ENCODE results near the gene DNAJB6. TPM values are rescaled to one million over a fixed set of nuclear protein-coding genes. Genes with fewer than 3 reads are reported as not detected.

The DNAJB6 gene
- total RNA-seq, 2 donors from 2014 or later = 68.3 to 199 TPM

GRCh38 chr7:157362729-157363128, 25.9 kb downstream of the DNAJB6 start:
- Histone ChIP-seq H3K9me3 (no peaks in the 10 kb centered on the region), H3K4me3 (no peak overlapping the region), H3K27me3 (replicated peaks; ENCODE audit: insufficient read depth) (no peaks in the 10 kb centered on the region), H3K4me1 (replicated peaks) (no peaks in the 10 kb centered on the region), H3K27ac (no peak overlapping the region), H3K36me3 (peaks cover under 1 to 26% of the 10 kb centered on the region in 2 donors)
- DNase-seq (ENCODE audit: low spot score) = no peak
- 84% methylated on average over 6 of the region's 6 CpGs for WGBS
- no peak for TF ChIP-seq POLR2A (IDR thresholded peaks at IDR 0.05)
- no peak for TF ChIP-seq POLR2AphosphoS5 (IDR thresholded peaks at IDR 0.05)
- no peak for TF ChIP-seq CTCF (IDR thresholded peaks at IDR 0.05)
- intact Hi-C loops (cut with DNase I) = no loop called here

- intact Hi-C loops (cut with DNase I) = no loop called here
- H3K36me3 ChIP-seq = peaks cover 14 to 34% of the 10 kb centered on the region in 2 donors
- no peaks in the 10 kb centered on the region for H3K9me3 ChIP-seq
- no peak overlapping the region for H3K27ac ChIP-seq
- WGBS = 94% methylated on average over 8 of the region's 8 CpGs
- no peak for DNase-seq (ENCODE audit: low spot score)
- no peaks in the 10 kb centered on the region for H3K4me1 ChIP-seq (replicated peaks)
- no peak overlapping the region for H3K4me3 ChIP-seq
- no peaks in the 10 kb centered on the region for H3K27me3 ChIP-seq (replicated peaks; ENCODE audit: insufficient read depth)
- TF ChIP-seq POLR2AphosphoS5 (IDR thresholded peaks at IDR 0.05) (no peak), CTCF (IDR thresholded peaks at IDR 0.05) (no peak)
Observed at GRCh38 chr7:157366722-157367121, 29.9 kb downstream of the DNAJB6 start.

- TF ChIP-seq POLR2AphosphoS5 (IDR thresholded peaks at IDR 0.05) = no peak
- no peak for TF ChIP-seq CTCF (IDR thresholded peaks at IDR 0.05)
- TF ChIP-seq POLR2A (IDR thresholded peaks at IDR 0.05) = no peak
- Histone ChIP-seq H3K36me3 (peaks cover 14 to 34% of the 10 kb centered on the region in 2 donors), H3K4me3 (no peak overlapping the region), H3K4me1 (replicated peaks) (no peaks in the 10 kb centered on the region), H3K9me3 (no peaks in the 10 kb centered on the region), H3K27me3 (replicated peaks; ENCODE audit: insufficient read depth) (no peaks in the 10 kb centered on the region), H3K27ac (no peak overlapping the region)
- intact Hi-C loops (cut with DNase I) = no loop called here
- no peak for DNase-seq (ENCODE audit: low spot score)
- WGBS = 82% methylated on average over 7 of the region's 7 CpGs
Observed at GRCh38 chr7:157368955-157369354, 32.2 kb downstream of the DNAJB6 start.

- no peaks in the 10 kb centered on the region for H3K9me3 ChIP-seq
- H3K27ac ChIP-seq = no peak overlapping the region
- H3K27me3 ChIP-seq (replicated peaks; ENCODE audit: insufficient read depth) = no peaks in the 10 kb centered on the region
- no peak for DNase-seq (ENCODE audit: low spot score)
- no peak overlapping the region for H3K4me3 ChIP-seq
- intact Hi-C loops (cut with DNase I) = no loop called here
- peaks cover 14 to 23% of the 10 kb centered on the region in 2 donors for H3K36me3 ChIP-seq
- TF ChIP-seq POLR2AphosphoS5 (IDR thresholded peaks at IDR 0.05) (no peak), CTCF (IDR thresholded peaks at IDR 0.05) (no peak), POLR2A (IDR thresholded peaks at IDR 0.05) (no peak)
- no peaks in the 10 kb centered on the region for H3K4me1 ChIP-seq (replicated peaks)
- 91% methylated on average over 10 of the region's 10 CpGs for WGBS
Observed at GRCh38 chr7:157370742-157371141, 33.9 kb downstream of the DNAJB6 start.

- Histone ChIP-seq H3K4me3 (no peak overlapping the region), H3K9me3 (no peaks in the 10 kb centered on the region), H3K36me3 (peaks cover 14 to 23% of the 10 kb centered on the region in 2 donors), H3K4me1 (replicated peaks) (no peaks in the 10 kb centered on the region), H3K27me3 (replicated peaks; ENCODE audit: insufficient read depth) (no peaks in the 10 kb centered on the region), H3K27ac (no peak overlapping the region)
- 93% methylated on average over 9 of the region's 9 CpGs for WGBS
- no peak for DNase-seq (ENCODE audit: low spot score)
- intact Hi-C loops (cut with DNase I) = no loop called here
- TF ChIP-seq POLR2AphosphoS5 (IDR thresholded peaks at IDR 0.05) (no peak), CTCF (IDR thresholded peaks at IDR 0.05) (no peak), POLR2A (IDR thresholded peaks at IDR 0.05) (no peak)
Observed at GRCh38 chr7:157371296-157371695, 34.5 kb downstream of the DNAJB6 start.
